Lower leg skin (tissue), 3 donors: ENCODE results near the gene CHD5.

Source experiments
- POLR2A ChIP-seq, 2 donors: fragments of 450-650 bp; IDR thresholded peaks; one replicate each; pipeline ENCODE4 v1.6.1; 2016 to 2017; ENCODE audit warnings: antibody characterized with exemption in 2 of 2, mild to moderate bottlenecking in 1 of 2, moderate library complexity in 1 of 2
- TF ChIP-seq, protein P1 (sequence below), 3 donors: fragments of 450-650 bp; IDR thresholded peaks; one replicate each; pipeline ENCODE4 v1.5.1; 2016; ENCODE audit warnings: antibody characterized with exemption in 3 of 3, mild to moderate bottlenecking in 3 of 3, moderate library complexity in 2 of 3

DNA sequence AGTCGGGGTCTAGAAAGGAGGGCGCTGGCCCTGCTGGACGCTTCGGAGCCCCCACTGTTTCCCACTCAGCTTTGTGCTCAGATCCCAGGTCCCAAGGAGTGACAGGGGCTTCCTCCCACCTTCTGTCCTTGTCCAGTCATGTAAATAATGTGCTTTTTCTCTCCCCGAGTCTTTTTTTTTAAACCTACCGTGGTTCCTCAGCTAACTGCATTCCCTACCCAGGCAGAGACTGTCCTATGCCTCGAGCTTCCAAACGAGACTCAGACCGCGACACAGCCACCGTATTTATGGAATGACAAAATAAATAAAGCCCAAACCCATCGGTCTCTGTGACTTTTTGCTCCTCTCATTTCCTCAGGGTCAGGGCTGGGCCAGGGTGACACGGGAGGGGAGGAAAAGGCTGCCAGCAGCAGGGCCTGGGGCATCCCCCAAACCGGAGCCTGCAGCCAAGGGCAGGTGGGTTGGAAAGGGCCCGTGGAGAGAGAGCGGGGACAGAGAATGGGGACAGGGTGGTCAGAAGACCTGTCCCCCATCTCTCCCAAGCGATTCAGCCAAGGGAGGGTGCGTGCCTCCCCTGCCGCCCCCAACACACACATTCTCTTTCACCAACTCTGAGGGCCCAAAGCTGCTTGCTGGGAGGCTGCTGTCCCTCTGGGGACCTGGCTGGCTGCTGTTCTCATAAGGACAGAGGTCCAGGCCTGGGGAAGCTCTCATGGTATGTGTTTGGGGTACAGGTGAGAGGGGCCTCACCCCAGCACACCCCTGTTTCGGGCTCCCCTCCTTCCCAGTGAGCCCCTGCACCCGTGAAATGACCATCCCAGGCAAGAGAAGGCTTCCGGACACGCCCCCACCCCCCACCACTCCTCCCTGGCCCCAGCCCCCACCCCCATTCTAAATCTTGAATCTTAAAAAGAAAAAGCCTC is 79.0 kb downstream of the CHD5 start:
- TF ChIP-seq, protein P1, sequence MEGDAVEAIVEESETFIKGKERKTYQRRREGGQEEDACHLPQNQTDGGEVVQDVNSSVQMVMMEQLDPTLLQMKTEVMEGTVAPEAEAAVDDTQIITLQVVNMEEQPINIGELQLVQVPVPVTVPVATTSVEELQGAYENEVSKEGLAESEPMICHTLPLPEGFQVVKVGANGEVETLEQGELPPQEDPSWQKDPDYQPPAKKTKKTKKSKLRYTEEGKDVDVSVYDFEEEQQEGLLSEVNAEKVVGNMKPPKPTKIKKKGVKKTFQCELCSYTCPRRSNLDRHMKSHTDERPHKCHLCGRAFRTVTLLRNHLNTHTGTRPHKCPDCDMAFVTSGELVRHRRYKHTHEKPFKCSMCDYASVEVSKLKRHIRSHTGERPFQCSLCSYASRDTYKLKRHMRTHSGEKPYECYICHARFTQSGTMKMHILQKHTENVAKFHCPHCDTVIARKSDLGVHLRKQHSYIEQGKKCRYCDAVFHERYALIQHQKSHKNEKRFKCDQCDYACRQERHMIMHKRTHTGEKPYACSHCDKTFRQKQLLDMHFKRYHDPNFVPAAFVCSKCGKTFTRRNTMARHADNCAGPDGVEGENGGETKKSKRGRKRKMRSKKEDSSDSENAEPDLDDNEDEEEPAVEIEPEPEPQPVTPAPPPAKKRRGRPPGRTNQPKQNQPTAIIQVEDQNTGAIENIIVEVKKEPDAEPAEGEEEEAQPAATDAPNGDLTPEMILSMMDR (IDR thresholded peaks at IDR 0.05): no peak
- TF ChIP-seq POLR2A (IDR thresholded peaks at IDR 0.05): no peak
